ENCODE measurements around the gene EFCAB9. TPM values are rescaled to one million over a fixed set of nuclear protein-coding genes. Genes with fewer than 3 reads are reported as not detected.

Gene EFCAB9
- total RNA-seq, 1 experiment from 2014 or later: not detected

DNA sequence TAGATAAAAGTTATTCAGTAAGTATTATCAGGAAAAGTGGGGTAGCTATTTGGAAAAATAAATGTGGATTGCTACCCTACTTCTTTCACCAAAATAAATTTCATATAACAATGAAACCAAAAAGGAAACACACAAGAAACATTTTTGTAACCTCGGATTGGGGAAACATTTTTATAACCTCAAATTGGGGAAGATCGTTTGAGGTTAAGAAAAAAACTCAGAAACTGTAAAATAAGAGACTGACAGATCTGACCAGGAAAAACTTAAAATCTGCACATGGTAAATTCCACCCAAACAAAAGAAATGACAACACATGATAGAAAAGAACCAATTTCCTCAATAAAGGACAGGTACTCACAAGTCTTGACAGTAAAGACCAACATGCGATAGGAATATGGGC, 13.5 kb downstream of the EFCAB9 start (continued):
- TF ChIP-seq CEBPB (IDR thresholded peaks at IDR 0.05; ENCODE audit: low read depth): no peak
- no peak for TF ChIP-seq RAD21 (IDR thresholded peaks at IDR 0.05; ENCODE audit: low read depth)

GRCh38 chr5:172209714-172210113, 15.7 kb downstream of the EFCAB9 start:
- no peak overlapping the region for H3K4me3 ChIP-seq (replicated peaks in 1 of 2; ENCODE audit: low read depth in 1 of 2, low read length in 2 of 2)
- no peaks in the 10 kb centered on the region for H4K20me1 ChIP-seq (ENCODE audit: insufficient read depth)
- H3K79me2 ChIP-seq (ENCODE audit: insufficient read depth, low read length): no peaks in the 10 kb centered on the region
- intact Hi-C loops (cut with micrococcal nuclease): no loop called here
- no peak overlapping the region for H3K9ac ChIP-seq (ENCODE audit: low read length)
- no TSS peak for BruUV-seq (replicated peaks)
- H3K9me2 ChIP-seq (ENCODE audit: insufficient read depth): no peaks in the 10 kb centered on the region
- peaks cover 5 to 10% of the 10 kb centered on the region in 2 experiments; a peak in 2 of 4 replicates for H3K36me3 ChIP-seq (ENCODE audit: control insufficient read depth in 1 of 2, insufficient read depth in 2 of 2, low read length in 2 of 2)
- RAD21 ChIA-PET (ENCODE audit: low non-redundant PET in 1 of 2, low total read pairs in 2 of 2, uncharacterized antibody in 2 of 2, unreplicated experiment in 2 of 2): no interaction called here
- H2AFZ ChIP-seq (ENCODE audit: low read depth, low read length, poor library complexity, severe bottlenecking): no peak overlapping the region
- TF ChIP-seq CEBPB (IDR thresholded peaks at IDR 0.05; ENCODE audit: low read depth) (no peak), POLR2AphosphoS5 (IDR thresholded peaks at IDR 0.05; ENCODE audit: low read depth, low read length) (no peak), EGR1 (IDR thresholded peaks at IDR 0.05; ENCODE audit: low read depth) (no peak), JUND (IDR thresholded peaks at IDR 0.05) (no peak), FOSL1 (IDR thresholded peaks at IDR 0.05; ENCODE audit: low read depth) (no peak), YY1 (IDR thresholded peaks at IDR 0.05; ENCODE audit: extremely low read depth, insufficient replicate concordance, low read depth, low read length) (no peak)
- TF ChIP-seq, protein P1, sequence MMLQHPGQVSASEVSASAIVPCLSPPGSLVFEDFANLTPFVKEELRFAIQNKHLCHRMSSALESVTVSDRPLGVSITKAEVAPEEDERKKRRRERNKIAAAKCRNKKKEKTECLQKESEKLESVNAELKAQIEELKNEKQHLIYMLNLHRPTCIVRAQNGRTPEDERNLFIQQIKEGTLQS (IDR thresholded peaks at IDR 0.05): no peak
- H3K9me3 ChIP-seq (ENCODE audit: control insufficient read depth in 1 of 2, insufficient read depth in 1 of 2, low read depth in 1 of 2, low read length in 2 of 2): no peaks in the 10 kb centered on the region
- H3K27me3 ChIP-seq (ENCODE audit: insufficient read depth, low read length): no peaks in the 10 kb centered on the region
- H3K27ac ChIP-seq (ENCODE audit: low read depth, low read length): no peak overlapping the region
- CTCF ChIA-PET: no interaction called here
- H3K4me2 ChIP-seq (ENCODE audit: low read length): no peak overlapping the region
- ATAC-seq (no peak), DNase-seq (ENCODE audit: low read depth, low spot score) (no peak)
- no peaks in the 10 kb centered on the region for H3K4me1 ChIP-seq (ENCODE audit: control insufficient read depth in 1 of 2, insufficient read depth in 2 of 2, low read length in 2 of 2)
- POLR2A ChIA-PET: no interaction called here

GRCh38 chr5:172211676-172212075, 17.7 kb downstream of the EFCAB9 start:
- ATAC-seq (no peak), DNase-seq (ENCODE audit: low read depth, low spot score) (no peak)
- Histone ChIP-seq H3K9ac (ENCODE audit: low read length) (no peak overlapping the region), H4K20me1 (ENCODE audit: insufficient read depth) (no peaks in the 10 kb centered on the region), H3K9me2 (ENCODE audit: insufficient read depth) (no peaks in the 10 kb centered on the region), H3K4me1 (ENCODE audit: control insufficient read depth in 1 of 2, insufficient read depth in 2 of 2, low read length in 2 of 2) (0 out of 4 replicates have a peak, but pooled peaks cover 0 to 3% of the 10 kb centered on the region in 2 experiments), H3K4me2 (ENCODE audit: low read length) (no peak overlapping the region), H3K9me3 (ENCODE audit: control insufficient read depth in 1 of 2, insufficient read depth in 1 of 2, low read depth in 1 of 2, low read length in 2 of 2) (no peaks in the 10 kb centered on the region), H2AFZ (ENCODE audit: low read depth, low read length, poor library complexity, severe bottlenecking) (no peak overlapping the region), H3K4me3 (replicated peaks in 1 of 2; ENCODE audit: low read depth in 1 of 2, low read length in 2 of 2) (no peak overlapping the region), H3K36me3 (ENCODE audit: control insufficient read depth in 1 of 2, insufficient read depth in 2 of 2, low read length in 2 of 2) (peaks cover 5 to 10% of the 10 kb centered on the region in 2 experiments; a peak in 2 of 4 replicates), H3K27ac (ENCODE audit: low read depth, low read length) (no peak overlapping the region), H3K79me2 (ENCODE audit: insufficient read depth, low read length) (no peaks in the 10 kb centered on the region), H3K27me3 (ENCODE audit: insufficient read depth, low read length) (no peaks in the 10 kb centered on the region)
- POLR2A ChIA-PET: no interaction called here
- intact Hi-C loops (cut with micrococcal nuclease): no loop called here
- no TSS peak for BruUV-seq (replicated peaks)
- RAD21 ChIA-PET (ENCODE audit: low non-redundant PET in 1 of 2, low total read pairs in 2 of 2, uncharacterized antibody in 2 of 2, unreplicated experiment in 2 of 2): no interaction called here
- CTCF ChIA-PET: no interaction called here
- no peak for TF ChIP-seq SRF (IDR thresholded peaks at IDR 0.05; ENCODE audit: low read depth)
- TF ChIP-seq, protein P1 (IDR thresholded peaks at IDR 0.05): no peak
- TF ChIP-seq EGR1 (IDR thresholded peaks at IDR 0.05; ENCODE audit: low read depth): no peak
- no peak for TF ChIP-seq SIN3A (IDR thresholded peaks at IDR 0.05; ENCODE audit: low read depth)
- TF ChIP-seq CEBPB (IDR thresholded peaks at IDR 0.05; ENCODE audit: low read depth): no peak
- TF ChIP-seq TCF7L2 (IDR thresholded peaks at IDR 0.05; ENCODE audit: borderline replicate concordance, extremely low read depth, insufficient read depth, insufficient read length): no peak
- TF ChIP-seq, protein P2, sequence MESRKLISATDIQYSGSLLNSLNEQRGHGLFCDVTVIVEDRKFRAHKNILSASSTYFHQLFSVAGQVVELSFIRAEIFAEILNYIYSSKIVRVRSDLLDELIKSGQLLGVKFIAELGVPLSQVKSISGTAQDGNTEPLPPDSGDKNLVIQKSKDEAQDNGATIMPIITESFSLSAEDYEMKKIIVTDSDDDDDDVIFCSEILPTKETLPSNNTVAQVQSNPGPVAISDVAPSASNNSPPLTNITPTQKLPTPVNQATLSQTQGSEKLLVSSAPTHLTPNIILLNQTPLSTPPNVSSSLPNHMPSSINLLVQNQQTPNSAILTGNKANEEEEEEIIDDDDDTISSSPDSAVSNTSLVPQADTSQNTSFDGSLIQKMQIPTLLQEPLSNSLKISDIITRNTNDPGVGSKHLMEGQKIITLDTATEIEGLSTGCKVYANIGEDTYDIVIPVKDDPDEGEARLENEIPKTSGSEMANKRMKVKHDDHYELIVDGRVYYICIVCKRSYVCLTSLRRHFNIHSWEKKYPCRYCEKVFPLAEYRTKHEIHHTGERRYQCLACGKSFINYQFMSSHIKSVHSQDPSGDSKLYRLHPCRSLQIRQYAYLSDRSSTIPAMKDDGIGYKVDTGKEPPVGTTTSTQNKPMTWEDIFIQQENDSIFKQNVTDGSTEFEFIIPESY (IDR thresholded peaks at IDR 0.05; ENCODE audit: extremely low read depth, insufficient replicate concordance, low read length): no peak
- no peak for TF ChIP-seq RAD21 (IDR thresholded peaks at IDR 0.05; ENCODE audit: low read depth)
- TF ChIP-seq CBX3 (IDR thresholded peaks at IDR 0.05; ENCODE audit: low read depth): no peak
- TF ChIP-seq, protein P3, sequence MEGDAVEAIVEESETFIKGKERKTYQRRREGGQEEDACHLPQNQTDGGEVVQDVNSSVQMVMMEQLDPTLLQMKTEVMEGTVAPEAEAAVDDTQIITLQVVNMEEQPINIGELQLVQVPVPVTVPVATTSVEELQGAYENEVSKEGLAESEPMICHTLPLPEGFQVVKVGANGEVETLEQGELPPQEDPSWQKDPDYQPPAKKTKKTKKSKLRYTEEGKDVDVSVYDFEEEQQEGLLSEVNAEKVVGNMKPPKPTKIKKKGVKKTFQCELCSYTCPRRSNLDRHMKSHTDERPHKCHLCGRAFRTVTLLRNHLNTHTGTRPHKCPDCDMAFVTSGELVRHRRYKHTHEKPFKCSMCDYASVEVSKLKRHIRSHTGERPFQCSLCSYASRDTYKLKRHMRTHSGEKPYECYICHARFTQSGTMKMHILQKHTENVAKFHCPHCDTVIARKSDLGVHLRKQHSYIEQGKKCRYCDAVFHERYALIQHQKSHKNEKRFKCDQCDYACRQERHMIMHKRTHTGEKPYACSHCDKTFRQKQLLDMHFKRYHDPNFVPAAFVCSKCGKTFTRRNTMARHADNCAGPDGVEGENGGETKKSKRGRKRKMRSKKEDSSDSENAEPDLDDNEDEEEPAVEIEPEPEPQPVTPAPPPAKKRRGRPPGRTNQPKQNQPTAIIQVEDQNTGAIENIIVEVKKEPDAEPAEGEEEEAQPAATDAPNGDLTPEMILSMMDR (IDR thresholded peaks at IDR 0.05 in 2 of 3, conservative IDR thresholded peaks at IDR 0.05 in 1 of 3; ENCODE audit: borderline replicate concordance in 1 of 3, insufficient read depth in 1 of 3, low read depth in 2 of 3, low read length in 2 of 3): no peak
